Suprapubic skin (tissue), 2 donors: Measurements from ENCODE around the gene HYI.

Experiments used
- EP300 ChIP-seq: sonication (generic); formaldehyde crosslinking; IDR thresholded peaks from one replicate; pipeline ENCODE4 v1.6.1; 2017; ENCODE audit warnings: antibody characterized with exemption
- POLR2A ChIP-seq, 2 donors: fragments of 450-650 bp; IDR thresholded peaks; one replicate each; pipeline ENCODE4 v1.6.1; 2017; ENCODE audit warnings: antibody characterized with exemption in 2 of 2, mild to moderate bottlenecking in 2 of 2, moderate library complexity in 2 of 2

GRCh38 chr1:43419627-43420425 is 33.9 kb downstream of the HYI start:
- TF ChIP-seq POLR2A (IDR thresholded peaks at IDR 0.05), result no peak
- no peak for TF ChIP-seq EP300
